ENCODE results near the gene GOLGA3. TPM values are rescaled to one million over a fixed set of nuclear protein-coding genes. Genes with fewer than 3 reads are reported as not detected.
A peak's percentile ranks its signal among the peaks of the same experiment; 100 is the strongest.
"Not testable (repeated sequence)": the region's sequence is repeated elsewhere in the genome, so short reads cannot be mapped to it uniquely, and the experiment has no call there.

GOLGA3 gene, protein sequence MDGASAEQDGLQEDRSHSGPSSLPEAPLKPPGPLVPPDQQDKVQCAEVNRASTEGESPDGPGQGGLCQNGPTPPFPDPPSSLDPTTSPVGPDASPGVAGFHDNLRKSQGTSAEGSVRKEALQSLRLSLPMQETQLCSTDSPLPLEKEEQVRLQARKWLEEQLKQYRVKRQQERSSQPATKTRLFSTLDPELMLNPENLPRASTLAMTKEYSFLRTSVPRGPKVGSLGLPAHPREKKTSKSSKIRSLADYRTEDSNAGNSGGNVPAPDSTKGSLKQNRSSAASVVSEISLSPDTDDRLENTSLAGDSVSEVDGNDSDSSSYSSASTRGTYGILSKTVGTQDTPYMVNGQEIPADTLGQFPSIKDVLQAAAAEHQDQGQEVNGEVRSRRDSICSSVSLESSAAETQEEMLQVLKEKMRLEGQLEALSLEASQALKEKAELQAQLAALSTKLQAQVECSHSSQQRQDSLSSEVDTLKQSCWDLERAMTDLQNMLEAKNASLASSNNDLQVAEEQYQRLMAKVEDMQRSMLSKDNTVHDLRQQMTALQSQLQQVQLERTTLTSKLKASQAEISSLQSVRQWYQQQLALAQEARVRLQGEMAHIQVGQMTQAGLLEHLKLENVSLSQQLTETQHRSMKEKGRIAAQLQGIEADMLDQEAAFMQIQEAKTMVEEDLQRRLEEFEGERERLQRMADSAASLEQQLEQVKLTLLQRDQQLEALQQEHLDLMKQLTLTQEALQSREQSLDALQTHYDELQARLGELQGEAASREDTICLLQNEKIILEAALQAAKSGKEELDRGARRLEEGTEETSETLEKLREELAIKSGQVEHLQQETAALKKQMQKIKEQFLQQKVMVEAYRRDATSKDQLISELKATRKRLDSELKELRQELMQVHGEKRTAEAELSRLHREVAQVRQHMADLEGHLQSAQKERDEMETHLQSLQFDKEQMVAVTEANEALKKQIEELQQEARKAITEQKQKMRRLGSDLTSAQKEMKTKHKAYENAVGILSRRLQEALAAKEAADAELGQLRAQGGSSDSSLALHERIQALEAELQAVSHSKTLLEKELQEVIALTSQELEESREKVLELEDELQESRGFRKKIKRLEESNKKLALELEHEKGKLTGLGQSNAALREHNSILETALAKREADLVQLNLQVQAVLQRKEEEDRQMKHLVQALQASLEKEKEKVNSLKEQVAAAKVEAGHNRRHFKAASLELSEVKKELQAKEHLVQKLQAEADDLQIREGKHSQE (N-terminal part only)
- 62.0 and 81.5 TPM in 2 replicates for total RNA-seq (ENCODE audit: low replicate concordance)
- long read RNA-seq, partial matches to known transcripts = 16 of 33 reads
- long read RNA-seq, other reads (novel, unspliced or antisense) = 17 of 33 reads

DNA sequence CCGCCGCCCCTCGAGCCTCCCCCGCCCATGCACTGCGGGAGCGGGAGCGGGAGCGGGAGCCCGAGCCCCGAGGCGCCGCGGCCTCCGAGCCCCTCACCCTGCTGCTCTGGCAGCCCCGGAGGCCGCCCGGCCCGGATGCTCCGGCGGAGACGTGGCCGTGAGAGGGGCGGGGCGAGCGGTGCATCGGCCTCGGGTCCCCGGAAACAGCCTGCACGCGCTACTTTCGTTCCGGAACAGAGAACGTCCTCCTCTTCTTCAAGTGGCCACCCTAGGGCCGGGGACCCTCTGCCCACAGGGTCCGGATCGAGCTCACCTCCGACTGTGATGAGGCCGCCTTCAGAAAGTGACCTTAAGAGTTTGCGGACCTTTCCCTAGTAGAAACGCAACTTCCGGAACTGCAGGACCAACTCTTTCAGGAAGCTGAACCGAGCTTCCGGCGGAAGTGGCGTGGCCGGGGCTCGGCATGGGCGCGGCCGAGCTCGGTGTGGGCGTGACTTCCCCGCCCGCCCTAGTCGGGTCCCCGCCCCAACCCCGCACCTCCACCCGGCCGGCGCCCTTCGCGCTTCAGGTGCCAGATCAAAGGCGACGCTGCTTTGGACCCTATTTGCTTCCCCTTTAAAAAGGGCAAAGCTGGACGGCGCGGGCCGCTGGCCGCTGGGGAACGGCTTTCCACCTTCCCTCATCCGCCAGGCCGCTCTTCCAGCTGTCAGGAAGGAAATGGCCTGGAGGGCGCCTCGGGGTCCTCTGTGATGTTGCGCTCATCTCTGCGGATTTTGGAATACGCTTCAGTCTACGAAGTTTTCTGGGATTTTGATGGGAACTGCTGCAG is at the start of gene GOLGA3:
TSS of gene GOLGA3 (minus strand) at position 164 of the 829 bp plus-strand sequence. CDS start 6,741 bp downstream, outside the sequence.
- Mint-ChIP-seq H3K4me1 (ENCODE audit: unreplicated experiment) (peaks cover 16% of the 10 kb centered on the region), H3K4me3 (peak within 1 kb of the TSS; percentile 97), H3K27me3 (no peaks in the 10 kb centered on the region), H3K27ac (peak within 1 kb of the TSS; percentile 100), H3K9me3 (no peaks in the 10 kb centered on the region), H3K36me3 (peaks cover 27% of the 10 kb centered on the region)
- TF ChIP-seq, protein P1, sequence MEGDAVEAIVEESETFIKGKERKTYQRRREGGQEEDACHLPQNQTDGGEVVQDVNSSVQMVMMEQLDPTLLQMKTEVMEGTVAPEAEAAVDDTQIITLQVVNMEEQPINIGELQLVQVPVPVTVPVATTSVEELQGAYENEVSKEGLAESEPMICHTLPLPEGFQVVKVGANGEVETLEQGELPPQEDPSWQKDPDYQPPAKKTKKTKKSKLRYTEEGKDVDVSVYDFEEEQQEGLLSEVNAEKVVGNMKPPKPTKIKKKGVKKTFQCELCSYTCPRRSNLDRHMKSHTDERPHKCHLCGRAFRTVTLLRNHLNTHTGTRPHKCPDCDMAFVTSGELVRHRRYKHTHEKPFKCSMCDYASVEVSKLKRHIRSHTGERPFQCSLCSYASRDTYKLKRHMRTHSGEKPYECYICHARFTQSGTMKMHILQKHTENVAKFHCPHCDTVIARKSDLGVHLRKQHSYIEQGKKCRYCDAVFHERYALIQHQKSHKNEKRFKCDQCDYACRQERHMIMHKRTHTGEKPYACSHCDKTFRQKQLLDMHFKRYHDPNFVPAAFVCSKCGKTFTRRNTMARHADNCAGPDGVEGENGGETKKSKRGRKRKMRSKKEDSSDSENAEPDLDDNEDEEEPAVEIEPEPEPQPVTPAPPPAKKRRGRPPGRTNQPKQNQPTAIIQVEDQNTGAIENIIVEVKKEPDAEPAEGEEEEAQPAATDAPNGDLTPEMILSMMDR (conservative IDR thresholded peaks at IDR 0.05) = no peak
- DNase-seq (ENCODE audit: extremely low spot score, unreplicated experiment) = peak; percentile 94

DNA sequence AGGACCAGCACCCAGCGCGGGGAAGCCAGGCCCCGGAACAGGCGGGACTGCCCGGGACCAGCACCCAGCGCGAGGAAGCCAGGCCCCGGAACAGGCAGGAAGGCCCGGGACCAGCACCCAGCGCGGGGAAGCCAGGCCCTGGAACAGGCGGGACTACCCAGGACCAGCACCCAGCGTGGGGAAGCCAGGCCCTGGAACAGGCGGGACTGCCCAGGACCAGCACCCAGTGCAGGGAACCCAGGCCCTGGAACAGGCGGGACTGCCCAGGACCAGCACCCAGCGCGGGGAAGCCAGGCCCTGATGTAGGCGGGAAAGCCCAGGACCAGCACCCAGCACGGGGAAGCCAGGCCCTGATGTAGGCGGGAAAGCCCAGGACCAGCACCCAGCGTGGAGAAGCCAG is 46.0 kb upstream of the GOLGA3 start:
- H3K36me3 Mint-ChIP-seq = peaks cover 12% of the 10 kb centered on the region

DNA sequence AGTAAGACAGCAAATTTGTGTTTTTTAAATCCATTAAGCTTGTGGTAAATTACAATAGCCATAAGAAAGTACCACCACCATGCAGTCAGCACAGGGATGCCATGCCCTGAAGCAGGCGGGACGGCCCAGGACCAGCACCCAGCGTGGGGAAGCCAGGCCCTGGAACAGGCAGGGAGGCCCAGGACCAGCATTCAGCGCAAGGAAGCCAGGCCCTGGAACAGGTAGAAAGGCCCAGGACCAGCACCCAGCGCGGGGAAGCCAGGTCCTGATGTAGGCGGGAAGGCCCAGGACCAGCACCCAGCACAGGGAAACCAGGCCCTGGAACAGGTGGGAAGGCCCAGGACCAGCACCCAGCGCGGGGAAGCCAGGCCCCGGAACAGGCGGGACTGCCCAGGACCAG is 45.5 kb upstream of the GOLGA3 start:
- no peak for DNase-seq (ENCODE audit: extremely low spot score, unreplicated experiment)
- H3K4me1 Mint-ChIP-seq (ENCODE audit: unreplicated experiment) = no peaks in the 10 kb centered on the region
- no peak overlapping the region for H3K27ac Mint-ChIP-seq
- TF ChIP-seq, protein P1 (conservative IDR thresholded peaks at IDR 0.05) = no peak
- H3K9me3 Mint-ChIP-seq = no peaks in the 10 kb centered on the region
- H3K27me3 Mint-ChIP-seq = no peaks in the 10 kb centered on the region
- H3K36me3 Mint-ChIP-seq = peaks cover 12% of the 10 kb centered on the region
- no peak overlapping the region for H3K4me3 Mint-ChIP-seq

More for the DNA sequence above, 46.0 kb upstream of the GOLGA3 start:
- not testable (repeated sequence) for DNase-seq (ENCODE audit: extremely low spot score, unreplicated experiment); H3K27me3 Mint-ChIP-seq; H3K4me3 Mint-ChIP-seq; H3K4me1 Mint-ChIP-seq (ENCODE audit: unreplicated experiment); H3K9me3 Mint-ChIP-seq; H3K27ac Mint-ChIP-seq

DNA sequence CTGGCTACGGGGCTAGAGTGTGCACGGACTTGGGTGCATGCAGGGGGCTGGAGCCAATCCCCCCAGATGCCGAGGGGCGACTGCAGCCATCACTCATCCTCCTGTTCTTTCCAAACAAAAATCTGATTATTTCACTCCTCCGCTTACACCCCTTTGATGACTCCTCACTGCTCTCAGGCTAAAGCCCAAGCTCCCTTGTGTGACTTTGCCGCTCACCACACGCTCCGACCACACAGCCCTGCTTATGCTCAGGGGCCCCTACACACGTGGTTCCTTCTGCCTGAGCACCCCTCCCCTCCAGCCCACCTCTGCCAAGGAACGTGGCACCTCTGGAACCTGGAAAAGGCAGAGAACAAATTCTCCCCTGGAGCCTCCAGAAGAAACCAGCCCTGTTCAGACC is 45.1 kb upstream of the GOLGA3 start:
- H3K4me3 Mint-ChIP-seq = no peak overlapping the region
- H3K9me3 Mint-ChIP-seq = no peaks in the 10 kb centered on the region
- TF ChIP-seq, protein P1 (conservative IDR thresholded peaks at IDR 0.05) = no peak
- H3K27me3 Mint-ChIP-seq = no peaks in the 10 kb centered on the region
- no peak overlapping the region for H3K27ac Mint-ChIP-seq
- H3K36me3 Mint-ChIP-seq = peaks cover 12% of the 10 kb centered on the region
- H3K4me1 Mint-ChIP-seq (ENCODE audit: unreplicated experiment) = no peaks in the 10 kb centered on the region
- no peak for DNase-seq (ENCODE audit: extremely low spot score, unreplicated experiment)

DNA sequence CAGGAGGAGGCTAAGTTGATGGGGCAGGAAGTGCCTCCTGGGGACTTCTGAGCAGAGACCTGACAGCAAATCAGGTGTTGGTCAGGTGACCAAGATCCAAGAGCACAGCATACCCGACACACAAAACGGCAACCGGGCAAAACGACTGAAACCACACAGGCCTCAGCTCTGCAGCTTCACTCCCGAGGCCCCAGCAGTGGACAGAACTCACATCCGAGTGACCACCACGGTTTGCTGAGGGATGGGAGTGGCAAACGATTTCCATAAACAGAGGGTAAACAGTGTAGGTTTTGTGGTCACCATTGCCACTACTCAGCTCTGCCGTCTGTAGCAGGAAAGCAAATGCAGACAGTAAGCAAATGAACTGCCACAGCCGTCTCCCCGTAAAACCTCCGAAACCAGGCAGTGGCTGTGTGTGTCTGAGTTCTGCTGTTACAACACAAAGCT is 44.3 kb upstream of the GOLGA3 start:
- Mint-ChIP-seq H3K4me3 (no peak overlapping the region), H3K36me3 (peaks cover 13% of the 10 kb centered on the region), H3K9me3 (no peaks in the 10 kb centered on the region), H3K27ac (no peak overlapping the region), H3K4me1 (ENCODE audit: unreplicated experiment) (no peaks in the 10 kb centered on the region), H3K27me3 (no peaks in the 10 kb centered on the region)
- DNase-seq (ENCODE audit: extremely low spot score, unreplicated experiment) = no peak
- TF ChIP-seq, protein P1 (conservative IDR thresholded peaks at IDR 0.05) = no peak
